HG03064 (cell line): Measurements from ENCODE around the gene MINK1.

Experiments used
- ATAC-seq: cut with Tn5 transposase; IDR thresholded peaks from one replicate; pipeline ENCODE4 v1.9.1; 2021; ENCODE audit warnings: low read depth; ENCODE audit not compliant: unreplicated experiment

The MINK1 gene

DNA sequence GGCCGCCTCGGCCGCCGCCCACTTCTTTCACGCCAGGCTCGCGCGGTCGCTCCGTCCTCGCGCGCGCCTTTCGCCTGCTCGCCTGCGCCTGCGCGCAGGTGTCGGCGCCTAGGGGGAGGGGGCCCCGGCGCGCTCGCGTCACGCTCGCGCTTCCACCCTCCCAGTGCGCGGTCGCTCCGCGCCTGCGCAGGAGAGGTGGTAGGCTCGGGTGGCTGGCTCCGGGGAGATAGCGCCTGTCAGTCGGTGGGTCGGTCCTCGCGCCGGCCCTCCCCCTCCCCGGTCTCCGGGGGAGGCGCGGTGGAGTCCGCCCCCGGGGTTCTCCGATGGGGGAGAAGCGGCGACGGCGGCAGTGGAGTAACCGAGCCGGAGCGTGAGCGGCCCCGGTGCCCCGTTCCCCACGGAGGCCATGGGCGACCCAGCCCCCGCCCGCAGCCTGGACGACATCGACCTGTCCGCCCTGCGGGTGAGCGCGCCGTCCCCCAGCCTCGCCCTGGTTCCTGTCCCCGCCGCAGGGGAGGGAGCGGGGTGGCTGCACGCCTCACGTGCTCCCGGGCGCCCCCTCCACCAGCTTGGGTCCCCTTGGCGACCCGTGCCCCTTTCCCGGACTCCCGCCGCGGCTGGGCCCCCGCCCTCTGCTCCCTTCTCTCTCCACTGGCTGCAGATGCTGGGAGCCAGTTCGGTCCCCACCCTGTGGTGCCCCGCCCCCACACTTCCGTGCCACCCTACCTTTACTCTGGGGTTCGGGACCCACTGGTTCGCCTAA lies at the start of gene MINK1:
MINK1 (plus strand) TSS at position 163 of the 763 bp plus-strand sequence; CDS start at position 407, 244 bp downstream.
- peak; percentile 64 for ATAC-seq

DNA sequence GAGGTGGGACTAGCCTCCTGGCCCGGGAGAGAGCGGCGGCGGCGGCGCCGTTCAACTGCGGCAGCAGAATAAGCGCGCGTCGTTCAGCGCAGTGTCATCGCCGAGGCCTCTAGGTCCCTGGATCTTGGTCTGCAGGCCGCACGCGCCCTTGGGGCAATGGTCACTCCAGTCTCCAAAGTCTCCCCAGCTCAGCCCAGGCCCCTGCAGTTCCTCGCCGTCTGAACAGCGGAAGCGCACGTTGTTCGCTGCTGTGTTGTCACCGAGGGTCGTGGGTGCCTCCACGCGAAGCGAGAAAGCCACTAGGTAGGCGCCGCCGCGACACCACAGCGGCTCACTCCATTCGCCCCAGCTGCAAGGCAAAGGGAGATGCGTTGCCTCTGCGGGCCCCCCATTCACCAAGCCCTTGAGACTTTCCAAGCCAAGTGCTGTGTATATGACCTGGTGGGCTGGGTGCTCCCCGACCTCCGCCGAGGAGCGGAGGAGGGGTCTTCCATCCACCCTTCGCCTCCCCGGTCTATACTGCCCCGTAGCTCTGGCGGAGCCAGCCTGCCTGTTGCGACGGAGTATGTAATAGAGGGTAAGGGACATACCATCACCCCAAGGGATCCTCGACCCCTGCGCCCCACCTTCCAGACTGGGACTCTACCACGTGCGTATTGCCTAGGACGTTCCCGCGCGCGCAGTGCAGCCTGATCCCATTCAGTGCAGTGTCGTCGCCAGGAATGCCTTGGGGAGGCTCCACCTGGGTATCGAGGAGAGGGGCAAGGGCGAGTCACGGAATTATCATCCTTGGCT lies 47.6 kb upstream of the MINK1 start:
- ATAC-seq, result no peak

DNA sequence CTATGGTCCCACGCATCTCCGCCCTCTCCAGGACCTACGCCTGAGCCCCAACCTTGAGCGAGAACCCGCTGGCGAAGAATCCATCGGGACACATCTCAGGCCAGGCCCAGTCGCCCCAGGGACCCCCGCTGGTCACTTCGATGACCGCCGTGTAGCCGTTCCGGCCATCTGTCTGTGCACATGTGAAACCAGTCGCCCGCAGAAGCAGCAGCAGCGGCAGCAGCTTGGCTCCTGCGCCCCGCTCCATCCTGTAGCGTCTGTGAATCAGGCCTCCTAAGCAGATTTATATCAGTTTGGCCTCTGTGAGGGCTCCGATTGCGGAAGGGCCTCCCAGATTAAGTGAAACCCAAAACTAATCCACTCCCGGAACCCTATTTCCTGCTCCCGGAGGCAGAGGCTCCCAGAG lies 47.0 kb upstream of the MINK1 start, which contains the start of gene VMO1:
VMO1 (minus strand) TSS at position 259 of the 406 bp plus-strand sequence; CDS start at position 247, 12 bp downstream.
- ATAC-seq, result no peak

DNA sequence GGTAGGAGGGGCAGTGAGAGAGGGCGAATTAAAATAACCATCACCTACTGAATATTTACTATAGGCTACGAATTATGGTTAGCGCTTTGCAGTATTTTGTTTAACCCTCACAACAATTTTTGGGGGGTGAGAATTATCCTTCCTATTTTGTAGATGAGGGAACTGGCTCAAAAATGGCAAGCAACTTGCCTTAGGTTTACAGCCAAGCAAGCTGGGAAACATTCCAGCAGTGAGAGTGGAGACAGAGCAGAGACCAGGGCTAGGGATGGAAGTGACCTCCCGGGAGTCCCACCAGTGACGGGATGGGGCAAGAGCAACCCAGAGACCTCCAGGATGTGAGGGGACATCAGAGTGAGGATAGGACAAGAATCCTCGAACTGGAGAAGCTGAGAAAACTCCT lies 46.6 kb upstream of the MINK1 start:
- no peak for ATAC-seq

DNA sequence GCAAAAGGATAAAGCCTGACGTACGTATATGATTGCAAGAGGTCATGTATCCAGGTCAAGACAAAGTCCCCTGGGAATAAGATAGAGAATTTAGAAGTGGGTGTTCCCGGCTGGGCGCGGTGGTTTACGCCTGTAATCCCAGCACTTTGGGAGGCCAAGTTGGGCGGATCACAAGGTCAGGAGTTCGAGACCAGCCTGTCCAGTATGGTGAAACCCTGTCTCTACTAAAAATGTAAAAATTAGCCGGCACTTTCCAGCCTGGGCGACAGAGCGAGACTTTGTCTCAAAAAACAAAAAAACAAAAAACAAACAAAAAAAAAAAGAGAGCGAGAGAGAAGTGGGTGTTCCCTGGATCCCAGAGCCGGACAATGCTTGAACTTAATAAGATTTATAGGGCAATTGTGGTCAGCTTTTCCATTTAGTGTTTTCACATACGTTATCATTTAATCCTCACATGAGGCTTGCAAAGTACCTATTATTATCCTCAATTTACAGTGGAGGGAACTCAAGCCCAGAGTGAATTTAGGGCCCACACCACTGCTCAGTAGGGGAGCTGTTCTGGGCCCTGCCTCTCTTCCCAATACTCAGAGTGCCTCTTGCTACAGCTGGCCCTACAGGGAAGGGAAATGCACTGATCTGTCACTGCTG lies 44.9 kb upstream of the MINK1 start:
- ATAC-seq, result no peak

DNA sequence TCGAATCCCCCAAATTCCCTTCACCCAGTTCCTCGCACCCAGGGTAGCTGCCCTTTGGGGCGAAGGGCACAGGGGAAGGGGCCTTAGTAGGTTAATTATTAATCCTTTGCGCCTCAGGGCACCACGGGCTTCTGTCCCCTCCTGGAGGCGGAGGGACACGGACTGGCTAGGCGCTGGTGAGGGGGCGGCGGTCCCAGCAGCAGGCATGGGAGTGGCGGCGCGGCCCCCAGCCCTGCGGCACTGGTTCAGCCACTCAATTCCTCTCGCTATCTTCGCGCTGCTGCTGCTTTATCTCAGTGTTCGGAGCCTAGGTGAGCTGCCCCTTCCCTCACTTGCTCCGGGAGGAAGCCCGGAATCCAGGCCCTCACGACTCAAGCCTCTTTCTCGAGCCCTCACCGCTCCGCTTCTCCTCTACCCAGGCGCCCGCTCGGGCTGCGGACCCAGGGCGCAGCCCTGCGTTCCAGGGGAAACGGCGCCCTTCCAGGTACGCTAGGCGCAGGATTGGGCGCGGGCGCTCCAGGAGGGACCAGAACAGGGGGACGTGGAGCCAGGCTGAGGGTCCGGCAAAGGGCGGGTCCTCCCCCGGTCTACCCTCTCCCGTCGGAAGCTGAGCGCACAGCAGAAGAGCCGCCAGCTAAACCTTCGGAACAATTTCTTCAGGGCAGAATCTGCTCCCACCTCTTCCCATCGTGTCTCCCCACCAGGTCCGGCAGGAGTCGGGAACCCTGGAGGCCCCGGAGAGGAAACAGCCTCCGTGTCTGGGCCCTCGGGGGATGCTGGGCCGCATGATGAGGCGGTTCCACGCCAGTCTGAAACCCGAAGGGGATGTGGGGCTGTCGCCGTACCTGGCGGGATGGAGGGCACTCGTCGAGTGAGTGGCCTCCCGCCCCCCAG lies 44.1 kb upstream of the MINK1 start, which contains the start of gene GLTPD2:
GLTPD2 (plus strand) TSS at position 158 of the 894 bp plus-strand sequence; CDS start at position 206, 48 bp downstream.
- no peak for ATAC-seq

DNA sequence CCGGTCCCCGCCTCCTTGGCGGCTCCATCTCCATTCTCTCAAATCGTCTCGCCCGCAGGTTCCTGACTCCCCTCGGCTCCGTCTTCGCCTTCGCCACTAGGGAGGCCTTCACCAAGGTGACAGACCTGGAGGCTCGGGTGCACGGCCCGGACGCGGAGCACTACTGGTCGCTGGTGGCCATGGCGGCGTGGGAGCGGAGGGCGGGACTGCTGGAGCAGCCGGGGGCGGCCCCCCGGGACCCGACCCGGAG lies 43.5 kb upstream of the MINK1 start:
- no peak for ATAC-seq

DNA sequence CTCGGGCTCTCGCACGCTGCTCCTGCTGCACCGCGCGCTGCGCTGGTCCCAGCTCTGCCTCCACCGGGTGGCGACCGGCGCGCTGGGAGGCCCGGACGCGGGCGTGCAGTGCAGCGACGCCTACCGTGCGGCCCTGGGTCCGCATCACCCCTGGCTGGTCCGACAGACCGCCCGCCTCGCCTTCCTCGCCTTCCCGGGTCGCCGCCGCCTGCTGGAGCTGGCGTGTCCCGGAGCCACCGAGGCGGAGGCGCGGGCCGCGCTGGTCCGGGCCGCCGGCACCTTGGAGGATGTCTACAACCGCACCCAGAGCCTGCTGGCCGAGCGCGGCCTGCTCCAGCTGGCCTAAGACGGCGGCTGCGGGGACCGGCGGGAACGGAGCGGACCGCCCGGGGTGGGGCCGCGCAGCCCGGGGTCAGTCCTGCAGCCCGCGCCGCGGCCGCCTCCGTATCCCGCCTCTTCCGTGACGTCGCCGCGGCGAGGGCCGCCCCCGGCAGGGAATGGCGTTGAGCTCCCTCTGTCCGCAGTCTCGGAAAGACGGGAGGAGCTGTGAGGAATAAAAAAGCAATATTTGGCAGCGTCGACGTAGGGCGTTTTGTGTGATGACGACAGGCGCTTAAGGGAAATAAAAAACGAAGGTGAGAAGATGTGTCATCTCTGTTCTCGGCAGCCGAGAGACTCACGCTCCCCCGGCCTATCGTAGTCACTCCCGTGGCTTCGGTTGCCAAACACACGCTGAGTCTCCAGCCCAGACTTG lies 43.0 kb upstream of the MINK1 start:
- ATAC-seq, result peak; percentile 81

DNA sequence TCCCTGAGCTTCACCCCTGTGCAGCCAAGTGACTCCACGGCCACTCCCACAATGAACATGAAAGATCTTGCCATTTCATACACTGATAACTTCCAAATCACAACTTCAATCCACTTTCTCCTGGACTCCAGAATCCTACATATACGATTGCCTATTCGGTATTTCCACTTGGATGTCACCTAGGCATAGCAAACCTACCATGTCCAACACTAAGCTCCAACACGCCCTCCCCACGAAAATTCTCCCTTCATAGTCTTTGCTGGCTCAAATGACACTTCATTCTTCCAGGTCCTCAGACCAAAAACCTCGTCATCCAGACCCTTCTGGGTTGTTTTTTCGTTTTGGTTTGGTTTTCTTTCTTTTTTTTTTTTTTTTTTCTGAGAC lies 42.4 kb upstream of the MINK1 start:
- no peak for ATAC-seq

DNA sequence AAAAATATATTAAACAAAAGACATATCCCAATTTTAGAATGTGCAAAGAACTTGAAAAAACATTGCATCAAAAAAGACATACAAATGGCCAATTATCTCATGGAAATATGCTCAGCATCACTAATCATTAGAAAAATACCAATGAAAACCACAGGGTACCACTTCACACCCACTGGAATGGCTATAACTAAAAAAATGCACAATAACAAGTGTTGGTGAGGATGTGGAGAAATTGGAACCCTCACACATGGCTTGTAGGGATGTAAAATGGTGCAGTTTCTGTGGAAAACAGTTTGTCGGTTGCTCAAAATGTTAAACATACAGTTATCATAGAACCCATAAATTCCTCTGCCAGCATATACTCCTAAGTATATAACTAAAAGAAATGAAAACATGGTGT lies 38.0 kb upstream of the MINK1 start:
- ATAC-seq, result no peak

DNA sequence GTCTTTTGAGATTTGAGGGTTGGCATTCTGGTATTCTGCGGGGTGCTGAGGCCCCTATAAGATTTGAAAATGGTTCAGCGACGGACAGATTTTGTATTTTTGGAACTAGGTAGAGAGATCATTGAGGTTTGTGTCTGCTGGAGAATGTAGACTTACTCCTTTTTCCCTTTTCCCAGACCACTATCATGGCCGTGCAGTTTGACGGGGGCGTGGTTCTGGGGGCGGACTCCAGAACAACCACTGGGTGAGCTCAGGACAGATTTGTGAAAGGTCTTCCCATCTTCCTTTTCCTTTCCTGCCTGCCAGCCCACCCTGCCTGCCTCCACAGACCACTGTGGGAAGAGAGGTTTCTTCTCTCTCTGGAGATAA lies 36.6 kb upstream of the MINK1 start:
- ATAC-seq, result no peak

DNA sequence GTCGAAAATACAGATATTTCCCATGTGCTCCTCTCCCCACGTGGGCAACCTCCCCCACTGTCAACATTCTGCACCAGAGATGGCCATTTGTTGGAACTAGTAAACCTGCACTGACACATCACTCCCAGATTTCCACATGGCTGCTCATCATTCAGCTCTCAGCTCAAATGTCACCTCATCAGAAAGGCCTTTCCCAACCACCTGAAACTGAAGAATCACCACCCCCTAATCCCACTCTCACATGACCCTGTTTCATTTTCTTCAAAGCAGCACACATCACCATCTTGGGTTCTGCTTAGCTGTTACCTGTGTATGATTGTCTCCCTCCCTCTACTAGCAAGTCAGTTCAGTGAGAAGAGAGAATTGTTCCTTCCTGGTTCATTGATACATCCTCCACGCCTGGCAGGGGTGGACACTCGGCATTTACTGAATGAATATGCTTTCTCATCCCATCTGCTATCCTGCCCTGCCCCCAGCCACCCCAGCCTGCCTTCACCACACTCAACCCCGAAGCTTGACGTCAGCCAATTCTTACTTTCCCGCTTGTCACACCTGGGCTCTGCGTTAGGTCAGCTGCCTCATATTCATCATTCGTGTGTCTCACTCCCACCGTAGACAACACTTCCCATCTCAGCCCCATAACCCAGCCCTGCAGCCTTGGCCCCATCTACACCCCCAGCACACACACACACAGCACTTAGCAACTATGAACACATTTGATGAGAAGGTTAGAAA lies 32.5 kb upstream of the MINK1 start:
- ATAC-seq, result no peak

DNA sequence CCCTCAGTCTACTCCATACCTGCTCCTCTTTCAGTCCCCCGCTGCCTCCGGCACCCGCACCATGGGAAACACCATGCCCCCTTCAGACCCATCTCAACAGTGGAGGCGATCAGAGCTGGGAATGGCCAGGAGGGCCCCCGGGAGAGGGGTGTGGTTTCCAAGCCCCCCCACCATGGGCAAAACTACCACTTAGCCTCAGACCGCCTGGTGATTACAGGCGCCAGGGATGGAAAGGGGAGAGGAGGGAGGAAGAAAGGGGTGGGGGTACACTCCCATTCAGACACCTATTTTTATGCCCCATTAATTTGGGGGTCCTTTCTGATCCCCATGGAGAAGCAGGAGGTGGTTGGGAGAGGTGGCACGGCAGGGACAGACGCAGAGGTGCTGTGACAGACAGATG lies 30.9 kb upstream of the MINK1 start, which contains the start of gene C17orf114:
C17orf114 (minus strand) TSS at position 101 of the 400 bp plus-strand sequence.
- no peak for ATAC-seq

DNA sequence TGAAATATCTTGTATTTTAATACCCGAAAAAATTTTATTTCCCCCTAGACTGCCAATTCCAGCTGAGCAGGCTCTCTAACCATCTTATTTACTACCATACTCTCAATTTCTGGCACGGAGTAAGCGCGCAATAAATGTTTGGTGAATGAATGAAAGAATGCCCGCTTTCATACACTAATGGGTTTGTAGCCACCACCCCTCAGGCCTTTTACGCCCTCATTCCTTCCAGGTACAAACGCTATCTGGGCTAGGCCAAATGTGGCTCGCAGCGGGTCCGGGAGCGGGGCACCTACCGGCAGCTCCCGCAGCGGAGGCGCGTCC lies 26.7 kb upstream of the MINK1 start:
- ATAC-seq, result no peak

DNA sequence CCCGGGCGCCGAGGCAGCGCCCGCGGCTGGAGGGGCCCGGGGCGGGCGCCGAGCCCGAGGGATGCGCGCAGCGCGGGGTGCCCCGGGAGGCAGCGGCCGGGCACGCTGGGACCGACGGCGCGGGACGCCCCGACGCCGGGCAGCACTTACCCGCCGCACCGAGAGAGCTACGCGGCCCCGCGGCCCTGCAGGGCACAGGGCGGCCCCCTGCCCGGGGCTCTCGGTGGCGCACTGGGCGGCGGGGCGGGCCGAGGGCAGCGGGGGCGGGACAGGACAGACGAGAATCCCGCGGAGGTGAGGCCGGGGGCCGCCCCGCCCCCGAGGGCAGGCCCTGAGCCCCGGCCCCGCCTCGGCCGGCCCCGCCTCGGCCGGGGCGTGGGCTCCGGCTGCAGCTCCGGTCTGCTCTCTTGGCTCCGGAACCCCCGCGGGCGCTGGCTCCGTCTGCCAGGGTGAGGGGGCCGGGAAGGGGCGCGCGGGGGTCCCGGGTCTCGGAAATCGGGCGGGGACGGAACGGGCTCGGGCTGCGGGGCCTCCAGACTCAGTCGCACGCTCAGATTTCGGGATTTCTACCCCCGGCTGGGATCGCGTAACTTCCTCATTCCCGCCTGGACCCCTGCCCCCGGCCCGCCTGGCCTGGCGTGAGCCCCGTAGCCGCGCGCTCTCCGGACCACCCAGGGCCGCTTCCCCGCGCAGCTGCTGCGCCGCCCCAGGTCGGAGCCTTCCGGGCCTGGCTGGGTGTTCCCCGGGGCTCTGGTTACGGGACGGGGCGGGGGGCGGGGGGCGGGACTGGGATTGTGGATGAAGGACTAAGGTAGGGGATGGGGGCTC lies 26.1 kb upstream of the MINK1 start, which contains the start of gene PLD2:
PLD2 (plus strand) TSS at position 376 of the 828 bp plus-strand sequence. CDS start 621 bp downstream, outside the sequence.
- peak; percentile 84 for ATAC-seq

DNA sequence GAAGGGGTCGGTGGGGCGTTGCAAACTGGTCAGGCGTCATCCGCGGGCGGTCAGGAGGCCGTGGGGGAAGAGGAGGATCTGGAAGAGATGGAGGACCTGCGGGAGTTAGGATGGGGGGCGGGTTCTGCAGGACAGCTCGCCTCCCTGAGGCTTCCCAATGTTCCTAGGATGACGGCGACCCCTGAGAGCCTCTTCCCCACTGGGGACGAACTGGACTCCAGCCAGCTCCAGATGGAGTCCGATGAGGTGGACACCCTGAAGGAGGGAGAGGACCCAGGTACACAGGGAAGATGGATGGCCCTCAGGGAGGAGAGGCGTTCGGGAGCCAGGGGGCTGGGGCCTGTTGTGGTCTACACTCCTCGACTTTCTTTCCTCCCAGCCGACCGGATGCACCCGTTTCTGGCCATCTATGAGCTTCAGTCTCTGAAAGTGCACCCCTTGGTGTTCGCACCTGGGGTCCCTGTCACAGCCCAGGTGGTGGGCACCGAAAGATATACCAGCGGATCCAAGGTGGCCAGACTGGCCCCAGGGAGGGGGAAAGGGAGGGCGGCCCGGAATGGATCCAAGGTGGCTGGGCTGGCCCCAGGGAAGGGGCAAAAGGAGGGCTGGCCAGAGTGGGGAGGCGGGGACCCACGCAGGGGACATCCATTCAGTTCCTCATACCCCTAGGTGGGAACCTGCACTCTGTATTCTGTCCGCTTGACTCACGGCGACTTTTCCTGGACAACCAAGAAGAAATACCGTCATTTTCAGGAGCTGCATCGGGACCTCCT lies 25.3 kb upstream of the MINK1 start:
- no peak for ATAC-seq

DNA sequence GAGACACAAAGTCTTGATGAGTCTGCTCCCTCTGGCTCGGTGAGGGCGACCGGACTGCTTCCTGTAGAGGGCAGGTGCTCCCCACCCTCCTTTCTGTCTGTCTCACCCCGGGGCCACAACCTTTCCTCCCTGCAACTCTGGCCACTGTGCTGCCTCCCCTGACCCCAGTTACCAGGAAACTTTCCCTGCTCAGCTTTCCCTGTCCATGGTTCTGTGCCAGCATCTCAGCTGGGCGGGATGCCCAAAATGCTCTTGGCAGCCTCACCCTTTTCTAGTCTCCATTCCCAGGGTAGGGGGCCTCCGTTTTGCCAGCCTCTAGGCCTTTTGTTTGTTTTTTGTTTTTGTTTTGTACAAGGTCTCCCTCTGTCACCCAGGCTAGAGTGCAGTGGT lies 24.8 kb upstream of the MINK1 start:
- no peak for ATAC-seq
